HG03565 (cell line): Measurements from ENCODE around the gene FBXL22.

Source experiments
- ATAC-seq: cut with Tn5 transposase; IDR thresholded peaks from one replicate; pipeline ENCODE4 v1.9.1; 2021; ENCODE audit warnings: mild to moderate bottlenecking, moderate library complexity; ENCODE audit not compliant: unreplicated experiment

FBXL22 gene, protein sequence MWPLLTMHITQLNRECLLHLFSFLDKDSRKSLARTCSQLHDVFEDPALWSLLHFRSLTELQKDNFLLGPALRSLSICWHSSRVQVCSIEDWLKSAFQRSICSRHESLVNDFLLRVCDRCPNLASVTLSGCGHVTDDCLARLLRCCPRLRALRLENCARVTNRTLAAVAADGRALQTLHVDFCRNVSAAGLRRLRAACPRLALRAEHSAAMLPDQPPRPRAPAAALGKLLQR

DNA sequence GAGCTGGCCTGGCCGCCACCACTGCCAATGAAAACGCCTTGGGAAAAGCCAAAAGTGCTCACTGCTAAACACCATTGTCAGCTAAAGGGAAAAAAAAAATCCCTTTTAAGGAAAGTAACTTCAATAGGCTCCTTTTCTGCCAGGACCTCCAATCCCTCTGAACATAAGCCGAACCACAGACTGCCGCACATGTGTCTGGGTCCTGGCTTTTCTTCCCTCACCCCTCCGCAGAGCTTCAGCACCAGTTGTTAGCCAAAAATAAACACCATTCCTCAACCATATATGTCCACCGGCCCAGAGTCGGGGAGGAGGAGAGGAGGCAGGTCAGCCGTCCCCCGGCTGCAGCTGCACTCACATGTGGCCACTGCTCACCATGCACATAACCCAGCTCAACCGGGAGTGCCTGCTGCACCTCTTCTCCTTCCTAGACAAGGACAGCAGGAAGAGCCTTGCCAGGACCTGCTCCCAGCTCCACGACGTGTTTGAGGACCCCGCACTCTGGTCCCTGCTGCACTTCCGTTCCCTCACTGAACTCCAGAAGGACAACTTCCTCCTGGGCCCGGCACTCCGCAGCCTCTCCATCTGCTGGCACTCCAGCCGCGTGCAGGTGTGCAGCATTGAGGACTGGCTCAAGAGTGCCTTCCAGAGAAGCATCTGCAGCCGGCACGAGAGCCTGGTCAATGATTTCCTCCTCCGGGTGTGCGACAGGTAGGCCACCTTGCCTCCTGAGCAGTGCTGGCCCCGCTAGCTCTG, at the start of gene FBXL22:
TSS of gene FBXL22 (plus strand) at position 350 of the 753 bp plus-strand sequence. CDS start at position 356, 6 bp downstream.
- ATAC-seq: no peak

DNA sequence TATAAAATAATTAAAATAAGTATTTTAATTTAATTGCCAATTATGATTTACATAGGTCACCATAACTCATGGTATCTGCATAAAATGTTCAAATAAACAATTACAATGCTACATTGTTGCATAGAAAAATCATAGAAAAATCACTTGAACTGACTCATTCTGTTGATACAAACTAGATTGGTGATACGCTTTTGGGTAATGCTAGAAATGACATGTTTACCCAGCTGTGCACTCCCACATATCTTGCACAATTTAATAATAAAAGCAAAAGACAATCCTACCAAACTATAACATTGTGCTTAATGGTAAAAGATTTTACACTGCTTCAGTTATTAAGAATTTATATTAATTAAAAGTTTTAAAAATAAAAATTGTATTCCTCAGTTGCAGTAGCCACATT, 45.8 kb upstream of the FBXL22 start:
- no peak for ATAC-seq

DNA sequence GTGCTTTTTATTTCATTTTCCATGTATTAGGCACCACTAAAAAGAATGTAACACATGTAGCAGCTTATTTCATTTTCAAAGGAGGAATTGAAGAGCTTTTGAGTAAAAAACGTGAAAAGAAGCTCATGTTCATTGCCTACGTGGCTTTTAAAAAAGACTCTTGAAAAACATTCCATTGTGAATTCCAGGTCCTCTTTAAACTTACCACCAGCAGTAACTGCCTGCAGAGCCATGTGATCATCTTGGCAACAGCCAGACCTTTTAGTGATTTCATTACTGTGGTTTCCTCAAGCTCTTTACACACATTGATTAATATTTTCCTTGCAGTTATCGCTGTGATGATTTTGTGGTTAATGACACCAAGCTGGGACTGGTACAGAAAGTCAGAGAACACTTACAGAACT, 43.8 kb upstream of the FBXL22 start:
- no peak for ATAC-seq

DNA sequence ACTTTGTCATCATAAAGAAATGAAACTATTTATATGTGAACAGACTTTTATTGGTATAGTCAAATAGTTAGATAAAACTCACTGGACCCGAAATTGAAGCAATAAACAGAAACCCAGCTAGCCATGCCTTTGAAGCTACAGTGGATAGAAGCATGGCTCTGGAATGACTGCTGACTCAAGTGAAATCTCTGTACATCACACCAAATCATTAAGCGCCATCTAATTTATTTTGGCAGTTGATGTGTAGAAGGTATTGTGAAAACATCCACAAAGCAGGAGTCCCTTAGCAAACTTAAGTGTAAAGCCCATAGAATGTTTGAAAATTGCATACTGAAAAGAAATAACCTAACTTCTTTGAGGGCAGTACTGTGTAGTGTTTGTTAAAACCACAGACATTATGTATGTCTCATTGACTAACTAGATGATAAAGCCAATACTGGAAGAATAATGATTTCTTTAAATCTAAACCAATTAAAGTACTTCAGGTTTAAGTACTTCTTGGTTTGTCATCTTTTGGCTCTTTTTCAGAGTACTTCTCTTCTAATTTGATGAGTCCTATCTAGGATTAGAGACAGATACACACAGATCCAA, 42.8 kb upstream of the FBXL22 start:
- ATAC-seq: no peak

DNA sequence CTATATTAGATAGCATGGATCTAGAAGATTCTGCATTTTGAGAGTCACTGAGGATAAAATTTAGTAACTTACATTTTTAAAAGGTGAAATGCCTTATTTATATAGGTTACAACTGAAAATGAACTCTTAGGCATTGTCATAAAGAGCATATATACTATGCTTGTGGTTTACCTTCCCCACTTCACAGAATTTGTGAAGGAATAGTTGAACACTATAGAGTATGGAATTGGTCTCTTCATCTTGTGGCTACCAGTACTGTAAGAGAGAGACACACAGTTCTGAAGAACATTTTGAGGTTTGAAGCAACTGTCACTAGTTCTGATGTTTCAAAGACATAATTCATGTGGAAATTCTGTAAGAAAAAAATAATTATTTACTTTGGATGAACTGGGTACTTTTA, 41.7 kb upstream of the FBXL22 start:
- no peak for ATAC-seq

DNA sequence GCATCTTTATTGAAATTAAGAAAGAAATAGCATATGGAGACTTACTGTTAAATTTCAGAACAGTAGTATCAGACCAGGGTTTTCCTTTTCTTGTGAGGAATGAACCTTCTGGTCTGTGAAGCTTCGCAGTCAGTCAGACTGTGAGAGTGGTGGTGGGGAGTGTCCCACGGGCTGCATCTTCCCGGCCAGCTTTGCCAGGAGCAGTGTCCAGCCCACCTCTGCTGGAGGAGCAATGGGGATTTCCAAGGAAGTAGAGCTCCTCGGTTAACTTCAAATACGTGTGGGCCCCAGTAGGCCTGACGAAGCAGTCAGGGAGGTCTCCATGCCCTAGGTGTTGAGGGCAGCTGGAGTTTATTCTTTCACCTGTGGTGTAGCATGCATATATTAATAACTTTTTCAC, 40.9 kb upstream of the FBXL22 start:
- no peak for ATAC-seq

DNA sequence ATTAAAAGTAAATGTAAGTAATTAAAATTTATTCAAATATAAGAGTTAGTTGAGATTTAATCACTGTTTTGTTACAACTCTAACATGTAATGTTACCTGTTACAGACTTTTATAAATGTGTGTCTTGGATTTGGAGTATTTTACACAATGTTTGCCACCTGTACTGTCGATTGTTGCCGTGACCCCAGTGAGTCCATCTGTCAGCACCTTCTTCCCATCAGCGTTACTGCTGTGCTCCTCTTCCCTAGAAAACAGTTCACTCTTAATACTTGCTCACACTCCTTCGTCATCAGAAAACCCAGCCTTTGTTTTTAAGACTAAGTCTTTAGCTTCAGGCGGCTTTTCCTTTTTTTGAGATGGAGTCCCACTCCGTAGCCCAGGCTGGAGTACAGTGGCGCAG, 40.5 kb upstream of the FBXL22 start:
- ATAC-seq: no peak

DNA sequence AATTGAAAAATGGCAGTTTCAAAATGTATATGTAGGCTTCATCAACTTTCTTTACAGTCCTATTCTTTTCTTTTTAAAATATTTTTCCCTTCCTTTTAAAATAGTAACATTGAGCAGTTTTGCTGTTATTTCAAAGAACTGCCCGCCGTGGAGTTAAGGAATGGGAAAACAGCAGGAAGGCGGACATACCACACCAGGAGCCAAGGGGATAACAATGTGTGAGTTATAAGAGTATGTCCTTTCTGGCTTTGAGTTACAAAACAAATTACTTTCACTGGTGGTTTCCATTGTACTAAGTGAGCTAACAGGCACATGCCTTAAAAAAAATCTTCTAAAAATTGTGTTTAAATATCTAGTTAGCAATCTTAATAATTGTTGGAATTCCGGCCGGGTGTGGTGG, 37.4 kb upstream of the FBXL22 start:
- ATAC-seq: no peak

DNA sequence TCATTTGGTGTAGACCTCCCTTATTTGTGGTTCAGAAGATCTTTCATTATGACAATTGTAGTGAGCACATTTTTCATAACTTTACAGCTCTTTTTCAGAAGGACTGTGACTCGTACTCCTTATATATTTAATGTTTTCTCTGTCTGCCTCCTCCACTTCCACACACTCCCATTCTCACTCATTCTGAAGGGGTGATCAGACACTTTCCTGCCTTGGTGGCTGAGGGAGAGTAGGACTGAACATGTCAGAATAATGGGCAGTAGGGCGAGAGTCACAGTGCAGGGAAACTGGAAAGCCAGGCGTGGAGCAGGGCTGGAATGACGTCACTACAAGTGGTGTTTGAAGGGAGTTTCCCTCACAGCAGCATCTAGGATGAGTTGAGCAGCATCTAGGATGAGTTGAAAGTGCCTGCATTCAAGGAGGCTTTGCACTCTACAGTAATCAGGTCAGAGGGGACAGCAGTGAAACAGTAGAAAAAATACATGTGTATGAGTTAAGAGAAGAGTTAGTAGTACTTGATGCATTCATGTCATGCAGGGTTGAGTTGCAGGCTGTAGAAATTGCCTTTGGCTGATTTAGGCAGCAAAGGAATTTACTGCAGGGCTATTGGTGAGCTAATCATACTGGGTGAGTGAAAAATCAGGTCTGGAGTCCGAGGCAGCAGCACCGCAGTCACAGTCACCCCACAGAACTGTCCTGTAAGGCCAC, 36.3 kb upstream of the FBXL22 start:
- no peak for ATAC-seq

DNA sequence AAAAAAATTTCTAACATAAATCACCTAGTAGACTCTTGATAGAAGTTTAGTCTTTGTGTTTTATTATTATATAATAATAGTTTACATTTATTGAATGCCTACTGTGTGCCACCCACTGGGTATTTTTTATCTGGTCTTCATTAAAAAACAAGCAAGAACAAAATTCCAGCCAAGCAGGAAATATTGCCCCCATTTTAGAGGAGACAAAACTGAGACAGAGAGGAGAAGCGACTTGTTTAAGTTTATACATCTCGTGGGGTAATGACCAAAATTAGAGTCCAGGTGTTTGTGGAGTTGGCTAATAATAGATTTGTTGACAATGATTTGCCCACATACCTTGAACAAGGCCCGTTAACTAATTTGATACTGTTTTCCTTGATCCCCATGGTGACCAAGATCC, 33.1 kb upstream of the FBXL22 start:
- no peak for ATAC-seq

DNA sequence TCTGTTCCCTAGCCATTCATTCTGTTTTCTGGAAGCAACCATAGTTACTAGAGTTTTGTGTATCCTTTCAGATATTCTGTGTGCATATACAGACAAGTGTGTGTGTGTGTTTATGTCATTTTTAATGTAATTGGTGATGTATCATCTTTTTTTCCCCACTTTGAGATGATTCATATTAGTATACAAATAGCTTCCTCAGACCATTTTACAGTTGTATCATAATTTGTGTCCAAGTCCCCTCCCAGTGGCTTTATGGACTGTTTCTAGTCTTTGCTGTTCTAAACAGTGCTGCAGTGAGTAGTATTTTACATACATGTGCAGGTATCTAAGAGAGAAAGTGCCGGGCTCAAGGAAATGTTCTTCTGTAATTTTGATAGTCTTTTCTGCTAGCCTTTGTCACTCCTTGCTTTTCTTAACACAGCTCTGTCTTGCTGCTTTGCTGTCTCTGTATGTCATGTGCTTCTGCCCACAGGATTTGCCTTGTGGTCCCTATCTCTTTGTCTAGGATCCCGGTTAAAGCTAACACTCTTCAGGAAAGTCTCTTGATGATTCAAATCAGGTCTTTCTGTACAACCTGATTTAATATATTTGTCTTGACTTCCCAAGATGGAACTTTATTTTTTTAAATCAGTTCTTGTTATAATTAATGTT, 31.5 kb upstream of the FBXL22 start:
- no peak for ATAC-seq

DNA sequence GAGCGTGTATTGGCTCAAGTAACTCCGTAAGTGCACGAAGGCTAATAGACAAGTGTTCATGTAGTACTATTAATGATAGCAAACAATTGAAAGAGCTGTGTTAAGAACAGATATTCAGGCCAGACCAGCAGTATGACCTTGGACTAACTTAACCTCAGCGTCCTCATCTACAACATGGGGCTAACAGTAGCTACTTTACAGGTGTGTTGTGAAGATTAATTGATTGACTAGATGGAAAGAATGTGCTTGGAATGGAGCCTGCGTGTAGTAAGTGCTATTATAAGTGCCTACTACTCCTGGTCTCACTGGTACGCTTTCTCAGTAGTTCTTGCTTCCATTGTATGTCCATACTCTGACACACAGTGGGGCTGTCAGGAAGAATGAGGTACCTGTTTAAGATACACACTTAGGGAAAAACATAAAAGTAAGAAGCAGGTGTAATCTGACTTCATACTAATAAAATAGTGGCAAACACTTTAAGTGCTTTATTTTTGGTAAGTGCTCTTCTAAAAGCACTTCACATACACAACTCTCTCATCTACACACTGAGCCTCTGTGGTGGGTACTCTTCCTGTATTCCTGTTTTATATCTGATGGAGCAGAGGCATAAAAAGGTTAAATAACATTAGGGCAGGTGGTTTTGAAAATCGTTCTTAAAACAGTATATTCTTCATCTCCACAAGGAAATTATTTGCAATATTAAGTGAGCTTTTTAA, 24.3 kb upstream of the FBXL22 start:
- ATAC-seq: no peak

DNA sequence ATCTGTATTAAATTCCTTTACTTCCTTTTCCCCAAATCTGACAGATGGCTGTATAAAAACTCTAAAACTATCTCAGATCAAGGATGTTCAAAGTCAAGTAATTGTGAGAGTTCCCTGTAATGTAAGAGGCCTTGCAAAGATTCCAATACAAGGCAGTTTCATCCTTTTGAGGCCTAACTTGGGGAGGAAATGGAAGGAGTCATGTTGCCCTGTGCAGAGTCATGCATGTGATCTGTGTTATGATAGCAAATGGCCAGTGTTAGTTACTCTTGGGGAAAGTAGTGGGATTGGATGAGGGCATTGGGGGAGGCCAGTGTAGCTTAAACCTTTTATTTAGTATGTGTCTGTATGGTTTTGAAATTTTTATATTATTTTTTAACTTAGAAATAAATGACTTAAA, 23.7 kb upstream of the FBXL22 start:
- no peak for ATAC-seq

DNA sequence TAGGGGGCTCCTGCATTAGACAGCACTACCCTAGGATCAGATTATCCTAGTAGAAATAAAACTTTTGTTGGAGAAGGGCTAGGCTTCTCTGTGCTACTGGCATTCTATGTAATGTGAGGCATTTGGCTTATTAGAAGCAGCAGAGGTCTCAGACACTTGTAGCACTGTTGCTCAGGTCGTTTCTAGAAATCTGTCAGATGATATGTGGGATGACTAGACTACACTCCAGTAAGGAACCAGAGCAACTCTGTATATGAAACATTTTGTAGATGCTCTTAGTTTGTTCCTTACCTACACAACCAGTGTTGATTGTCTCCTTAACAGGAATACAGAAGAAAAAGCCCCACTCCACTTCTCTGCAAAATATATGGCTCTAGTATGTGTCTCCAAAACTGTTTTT, 21.9 kb upstream of the FBXL22 start:
- ATAC-seq: no peak

DNA sequence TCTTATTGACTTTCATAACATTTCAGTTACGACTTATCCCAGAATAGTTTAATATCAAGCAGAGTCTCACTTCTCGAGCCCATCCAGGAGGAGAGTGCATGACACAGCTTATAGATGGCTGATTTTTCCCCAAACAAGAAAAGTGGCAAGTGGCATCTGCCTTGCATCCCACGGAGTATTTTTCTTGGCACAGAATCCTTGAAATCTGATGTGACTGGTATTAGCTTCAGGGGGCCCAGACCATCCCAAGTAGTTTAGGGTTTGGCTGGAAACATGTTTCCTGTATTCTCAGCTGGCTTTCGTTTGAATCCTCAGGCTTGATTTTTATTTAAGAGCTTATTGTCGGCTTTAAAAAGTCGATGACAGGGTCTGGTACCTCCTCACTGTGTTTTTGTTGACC, 20.7 kb upstream of the FBXL22 start:
- ATAC-seq: no peak

DNA sequence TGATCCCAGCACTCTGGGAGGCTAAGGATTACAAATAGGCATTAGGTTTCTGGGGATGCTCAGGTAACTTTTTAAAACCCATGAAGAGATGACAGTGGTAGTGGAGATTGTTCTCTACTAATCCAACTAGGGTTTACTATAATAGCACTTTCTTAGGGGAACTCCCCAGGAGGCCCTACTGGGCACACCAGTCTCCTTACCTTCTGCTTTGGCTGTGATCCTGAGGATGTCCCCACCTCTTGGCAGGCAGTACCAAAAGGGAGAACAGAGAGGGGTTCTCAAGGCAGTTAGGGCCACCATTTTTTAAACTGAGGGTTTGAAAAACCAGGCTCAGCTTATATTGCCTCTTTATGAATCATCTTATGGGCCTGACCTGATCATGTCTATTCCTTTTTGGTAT, 15.0 kb upstream of the FBXL22 start:
- ATAC-seq: no peak

DNA sequence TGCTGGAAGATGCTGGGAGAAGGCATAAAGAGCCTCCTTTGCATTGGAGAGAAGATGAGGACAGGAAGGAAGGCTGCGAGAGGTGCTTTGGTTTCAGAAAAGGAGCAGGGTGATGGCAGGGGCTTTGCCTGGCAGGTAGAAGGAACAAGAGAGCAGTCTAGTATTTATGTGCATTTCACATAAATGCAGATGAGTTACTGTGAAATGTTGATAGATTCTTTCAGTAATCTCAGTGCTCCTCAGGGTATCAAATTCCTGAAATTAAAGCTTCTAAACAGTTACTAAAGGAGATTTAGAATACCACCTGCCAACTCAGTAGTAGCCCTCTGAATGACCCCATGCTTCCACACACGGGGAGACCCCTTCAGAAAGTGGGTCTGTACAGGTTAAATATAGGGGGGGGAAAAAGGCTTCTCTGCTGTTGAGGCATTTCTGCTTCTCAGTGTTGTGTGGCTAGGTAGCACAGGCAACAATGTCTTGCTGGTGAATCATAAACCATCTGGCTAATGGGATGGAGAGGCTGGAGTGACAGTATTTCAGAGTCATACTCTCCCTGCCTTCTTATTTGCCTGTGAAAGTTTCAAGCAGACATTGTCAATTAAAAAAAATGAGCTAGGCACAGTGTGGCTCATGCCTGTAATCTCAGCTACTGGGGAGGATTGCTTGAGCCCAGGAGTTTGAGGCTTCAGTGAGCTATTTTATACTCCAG, 14.3 kb upstream of the FBXL22 start:
- ATAC-seq: no peak

DNA sequence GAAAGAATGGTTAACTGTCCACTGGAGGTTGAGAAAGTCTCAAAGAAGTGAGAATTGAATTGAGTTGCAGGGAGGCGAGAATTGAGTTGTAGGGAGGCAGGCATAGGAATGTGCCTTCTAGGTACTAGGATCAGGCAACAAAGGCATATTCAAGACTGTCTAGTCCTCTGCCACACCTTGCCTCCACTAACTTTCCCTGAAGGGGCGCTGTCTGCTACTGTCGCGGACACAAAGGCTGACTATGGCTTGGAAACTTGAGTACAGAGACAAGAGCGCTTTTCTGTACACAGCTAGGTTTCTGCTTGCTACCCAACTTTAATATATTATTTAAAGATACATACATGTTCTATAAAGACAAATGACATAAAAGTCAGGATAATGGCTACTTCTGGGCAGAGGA, 10.4 kb upstream of the FBXL22 start:
- ATAC-seq: no peak

DNA sequence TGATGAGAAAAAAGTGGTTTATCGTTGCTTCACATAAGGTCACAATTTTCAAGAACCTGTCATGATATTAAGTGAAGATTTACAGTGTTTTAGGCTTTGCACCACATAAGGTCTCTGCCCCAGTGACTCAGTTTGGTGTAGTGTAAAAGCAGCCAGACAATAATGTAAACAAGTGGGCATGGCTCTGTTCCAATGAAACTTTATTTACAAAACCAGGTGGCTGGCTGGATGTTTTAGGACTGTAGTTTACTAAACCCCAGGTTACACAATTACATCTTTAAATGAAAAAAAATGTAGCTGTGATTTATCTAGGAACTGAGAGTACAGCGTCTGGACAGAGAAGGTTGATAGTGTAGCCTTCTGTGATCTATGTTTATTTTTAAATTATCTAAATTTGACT, 9.7 kb upstream of the FBXL22 start:
- no peak for ATAC-seq

DNA sequence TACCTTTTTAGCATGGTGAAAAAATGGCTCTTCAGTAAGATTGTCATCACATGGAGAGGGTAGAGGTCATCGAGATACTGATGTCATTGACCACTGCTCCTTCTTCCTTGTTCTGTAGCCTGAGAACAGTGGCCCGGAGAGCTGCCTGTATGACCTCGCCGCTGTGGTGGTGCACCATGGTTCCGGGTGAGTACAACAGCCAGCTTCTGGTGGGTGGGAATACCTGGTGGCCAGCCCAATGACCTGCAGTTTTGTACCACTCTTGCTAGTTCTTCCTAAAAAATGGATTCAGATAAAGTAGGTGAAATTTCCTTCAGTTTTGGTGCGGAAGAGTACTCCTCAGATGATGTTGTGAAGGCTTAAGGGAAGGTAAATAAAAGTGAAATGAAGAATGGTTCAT, 8.4 kb upstream of the FBXL22 start:
- ATAC-seq: no peak
